H9 (cell line): Measurements from ENCODE around the gene CPLANE1. TPM values are rescaled to one million over a fixed set of nuclear protein-coding genes. Genes with fewer than 3 reads are reported as not detected.

Experiments
- DNase-seq: peaks from one replicate; pipeline ENCODE4 v3.0.0-alpha.2; 2017
- H2AFZ ChIP-seq: one replicate; pipeline ENCODE4 v1.6.1; 2013; ENCODE audit warnings: mild to moderate bottlenecking, low read length, control low read depth, moderate library complexity
- H2AK5ac ChIP-seq: 2 replicates; pipeline ENCODE4 v1.6.1; 2013; ENCODE audit warnings: low read length, control low read depth, mixed read lengths; ENCODE audit not compliant: insufficient read length
- H2BK120ac ChIP-seq: one replicate; pipeline ENCODE4 v1.6.1; 2013; ENCODE audit warnings: low read depth, mild to moderate bottlenecking, low read length, control low read depth, inconsistent platforms; ENCODE audit not compliant: poor library complexity, severe bottlenecking
- H2BK12ac ChIP-seq: 2 replicates; pipeline ENCODE4 v1.6.1; 2013; ENCODE audit warnings: low read length, control low read depth, mixed read lengths, low read depth; ENCODE audit not compliant: insufficient read length
- H2BK15ac ChIP-seq: 2 replicates; pipeline ENCODE4 v1.6.1; 2013; ENCODE audit warnings: low read depth, low read length, control low read depth
- H2BK20ac ChIP-seq: one replicate; pipeline ENCODE4 v1.6.1; 2013; ENCODE audit warnings: low read depth, mild to moderate bottlenecking, low read length, control low read depth, inconsistent platforms; ENCODE audit not compliant: poor library complexity, severe bottlenecking
- H2BK5ac ChIP-seq: 2 replicates; pipeline ENCODE4 v1.6.1; 2013; ENCODE audit warnings: low read length, control low read depth, mixed read lengths; ENCODE audit not compliant: insufficient read length
- H3K14ac ChIP-seq: 2 replicates; pipeline ENCODE4 v1.6.1; 2013; ENCODE audit warnings: low read length, control low read depth; ENCODE audit not compliant: insufficient read depth
- H3K18ac ChIP-seq: 2 replicates; pipeline ENCODE4 v1.6.1; 2013; ENCODE audit warnings: low read depth, mild to moderate bottlenecking, mixed read lengths, low read length, control low read depth; ENCODE audit not compliant: insufficient read length
- H3K23ac ChIP-seq: 2 replicates; pipeline ENCODE4 v1.6.1; 2013; ENCODE audit warnings: low read length, control low read depth, mixed read lengths, low read depth; ENCODE audit not compliant: insufficient read length
- H3K23me2 ChIP-seq: 2 replicates; pipeline ENCODE4 v1.6.1; 2013; ENCODE audit warnings: low read depth, mild to moderate bottlenecking, mixed read lengths, low read length, control low read depth; ENCODE audit not compliant: insufficient read length, poor library complexity, severe bottlenecking
- H3K27ac ChIP-seq: 2 replicates; pipeline ENCODE4 v1.5.1; 2013; ENCODE audit warnings: low read length, control low read depth, mixed read lengths, low read depth; ENCODE audit not compliant: insufficient read length
- H3K27me3 ChIP-seq: 2 replicates; pipeline ENCODE4 v1.6.1; 2013; ENCODE audit warnings: low read length, control low read depth, inconsistent platforms; ENCODE audit not compliant: insufficient read depth
- H3K4ac ChIP-seq: 2 replicates; pipeline ENCODE4 v1.6.1; 2013; ENCODE audit warnings: low read depth, mild to moderate bottlenecking, control low read depth, inconsistent platforms, low read length, moderate library complexity
- H3K4me1 ChIP-seq: 2 replicates; pipeline ENCODE4 v1.6.1; 2013; ENCODE audit warnings: low read length, control low read depth, inconsistent platforms; ENCODE audit not compliant: insufficient read depth
- H3K4me2 ChIP-seq: 2 replicates; pipeline ENCODE4 v1.6.1; 2013; ENCODE audit warnings: low read length, control low read depth, mixed read lengths; ENCODE audit not compliant: insufficient read length, insufficient read depth
- H3K56ac ChIP-seq: 2 replicates; pipeline ENCODE4 v1.6.1; 2013; ENCODE audit warnings: low read depth, mild to moderate bottlenecking, mixed read lengths, low read length, control low read depth; ENCODE audit not compliant: insufficient read length
- H3K79me1 ChIP-seq: 2 replicates; pipeline ENCODE4 v1.6.1; 2013; ENCODE audit warnings: low read depth, mild to moderate bottlenecking, moderate library complexity, low read length, control low read depth, inconsistent platforms; ENCODE audit not compliant: insufficient read depth, poor library complexity, severe bottlenecking
- H3K79me2 ChIP-seq: 2 replicates; pipeline ENCODE4 v1.6.1; 2013; ENCODE audit warnings: low read length, control low read depth, inconsistent platforms; ENCODE audit not compliant: insufficient read depth
- H3K9ac ChIP-seq: 2 replicates; pipeline ENCODE4 v1.6.1; 2013; ENCODE audit warnings: low read length, control low read depth, mixed read lengths; ENCODE audit not compliant: insufficient read length; ENCODE audit errors: extremely low read depth
- H3K9me3 ChIP-seq: one replicate; pipeline ENCODE4 v1.6.1; 2013; ENCODE audit warnings: low read depth, low read length, inconsistent platforms; ENCODE audit not compliant: control insufficient read depth
- H3T11ph ChIP-seq: one replicate; pipeline ENCODE4 v1.6.1; 2013; ENCODE audit warnings: mild to moderate bottlenecking, low read length, control low read depth, inconsistent platforms
- H4K20me1 ChIP-seq: one replicate; pipeline ENCODE4 v1.6.1; 2013; ENCODE audit not compliant: control insufficient read depth, insufficient read length, insufficient read depth
- H4K5ac ChIP-seq: 2 replicates; pipeline ENCODE4 v1.6.1; 2013; ENCODE audit warnings: low read depth, mild to moderate bottlenecking, mixed read lengths, low read length, control low read depth; ENCODE audit not compliant: insufficient read length
- H4K8ac ChIP-seq: replicated peaks from 2 replicates; pipeline ENCODE4 v1.6.1; 2013; ENCODE audit warnings: low read length, control low read depth, mixed read lengths, low read depth; ENCODE audit not compliant: insufficient read length
- H4K91ac ChIP-seq: 2 replicates; pipeline ENCODE4 v1.6.1; 2013; ENCODE audit warnings: low read depth, mild to moderate bottlenecking, moderate library complexity, mixed read lengths, low read length, control low read depth; ENCODE audit not compliant: insufficient read length
- H3K27ac Mint-ChIP-seq, 3 experiments: 2 replicates in 2 of 3; 3 replicates in 1 of 3; pipeline ENCODE4 v1.8.0; 2020 to 2021; ENCODE audit warnings: mixed read lengths in 3 of 3, mild to moderate bottlenecking in 1 of 3, moderate library complexity in 1 of 3
- H3K27me3 Mint-ChIP-seq: 2 replicates; pipeline ENCODE4 v1.8.0; 2021; ENCODE audit warnings: low read depth, mild to moderate bottlenecking, moderate library complexity, mixed read lengths
- H3K36me3 Mint-ChIP-seq, 3 experiments: 2 replicates in 2 of 3; 3 replicates in 1 of 3; pipeline ENCODE4 v1.8.0; 2020 to 2021; ENCODE audit warnings: low read depth in 3 of 3, mixed read lengths in 3 of 3; ENCODE audit not compliant: insufficient read depth in 1 of 3
- H3K4me1 Mint-ChIP-seq, 2 experiments: 2 replicates each; pipeline ENCODE4 v1.8.0; 2020; ENCODE audit warnings: mixed read lengths in 2 of 2
- H3K4me3 Mint-ChIP-seq, 2 experiments: 2 replicates in 1 of 2; 3 replicates in 1 of 2; pipeline ENCODE4 v1.8.0; 2020 to 2021; ENCODE audit warnings: mild to moderate bottlenecking in 2 of 2, mixed read lengths in 2 of 2, moderate library complexity in 1 of 2
- H3K9me3 Mint-ChIP-seq, 2 experiments: 2 replicates in 1 of 2; 3 replicates in 1 of 2; pipeline ENCODE4 v1.8.0; 2020; ENCODE audit warnings: mild to moderate bottlenecking in 2 of 2, mixed read lengths in 2 of 2, moderate library complexity in 1 of 2
- CTCF ChIP-seq: fragments of 200-600 bp; sonication (generic); conservative IDR thresholded peaks from 3 replicates; pipeline ENCODE4 v1.8.0; 2021; ENCODE audit warnings: antibody characterized with exemption, mild to moderate bottlenecking
- WGBS: extraction: QIAGEN DNeasy Blood & Tissue Kit; methylation state at CpG from one replicate; pipeline ENCODE4 v1.1.7; 2013; ENCODE audit warnings: missing lambda C conversion rate, low lambda C conversion rate, mixed read lengths; ENCODE audit not compliant: insufficient read length; ENCODE audit errors: extremely low coverage; 5-methylcytosine and 5-hydroxymethylcytosine counted together
- total RNA-seq: library from RNA; stranded (reverse); gene quantifications from 2 replicates; pipeline ENCODE4 v1.2.1, GENCODE V29; 2021

The CPLANE1 gene
- total RNA-seq, 1 experiment from 2014 or later: 11.6 TPM

- Histone ChIP-seq H3K18ac (no peak overlapping the region), H3T11ph (no peak overlapping the region), H3K27ac (no peak overlapping the region), H4K91ac (no peak overlapping the region), H3K56ac (no peak overlapping the region), H2BK20ac (no peak overlapping the region), H2BK5ac (no peak overlapping the region), H3K4me1 (no peaks in the 10 kb centered on the region), H4K5ac (no peak overlapping the region), H3K23me2 (peaks cover 3% of the 10 kb centered on the region), H2BK120ac (no peak overlapping the region), H2BK12ac (no peak overlapping the region), H3K4me2 (no peak overlapping the region), H3K79me1 (no peaks in the 10 kb centered on the region), H4K20me1 (no peaks in the 10 kb centered on the region), H3K9me3 (no peaks in the 10 kb centered on the region), H2BK15ac (no peak overlapping the region), H3K9ac (no peak overlapping the region), H3K23ac (no peak overlapping the region), H4K8ac (no peak overlapping the region), H2AK5ac (no peak overlapping the region), H3K27me3 (no peaks in the 10 kb centered on the region), H2AFZ (no peak overlapping the region), H3K14ac (no peak overlapping the region), H3K79me2 (no peaks in the 10 kb centered on the region), H3K4ac (no peak overlapping the region)
- H3K9me3 Mint-ChIP-seq: no peaks in the 10 kb centered on the region
- no peaks in the 10 kb centered on the region for H3K27me3 Mint-ChIP-seq
- TF ChIP-seq CTCF: no peak
- WGBS: no CpG with 5 or more reads among the region's 4 CpGs
- no peak for DNase-seq
- peak overlapping the region in 1 of 2 experiments; percentile 77; a peak in 1 of 5 replicates for H3K4me3 Mint-ChIP-seq
- H3K36me3 Mint-ChIP-seq: peaks cover 0 to 3% (median 0%) of the 10 kb centered on the region in 3 experiments; a peak in 3 of 7 replicates
- no peak overlapping the region for H3K27ac Mint-ChIP-seq
- H3K4me1 Mint-ChIP-seq: peaks cover 8 to 12% of the 10 kb centered on the region in 2 experiments
These were observed 1.7 kb downstream of the CPLANE1 start for GRCh38 chr5:37247496-37247895.
